Cardiac muscle cell (in vitro differentiated cells and primary cell): Measurements from ENCODE around the gene BAZ2B. TPM values are rescaled to one million over a fixed set of nuclear protein-coding genes. Genes with fewer than 3 reads are reported as not detected.
A peak's percentile ranks its signal among the peaks of the same experiment; 100 is the strongest.

Experiments
- DNase-seq, 2 donors: peaks; one replicate each; pipeline versions ENCODE4 v3.0.0 to v3.0.0-alpha.2; 2010 to 2017; ENCODE audit warnings: low read depth in 1 of 2, low spot score in 1 of 2
- H3K27ac ChIP-seq: fragments of 200-600 bp; sonication (generic); 2 replicates; pipeline ENCODE4 v1.5.1; 2016
- H3K27me3 ChIP-seq: fragments of 200-600 bp; sonication (generic); 2 replicates; pipeline ENCODE4 v1.6.0; 2016; ENCODE audit warnings: control low read depth
- H3K36me3 ChIP-seq: fragments of 200-600 bp; sonication (generic); 2 replicates; pipeline ENCODE4 v1.5.1; 2016; ENCODE audit warnings: control low read depth
- H3K4me1 ChIP-seq: fragments of 200-600 bp; sonication (generic); 2 replicates; pipeline ENCODE4 v1.8.1; 2017; ENCODE audit warnings: low read depth, mild to moderate bottlenecking, mixed run types
- H3K4me3 ChIP-seq: fragments of 200-600 bp; sonication (generic); 2 replicates; pipeline ENCODE4 v1.5.1; 2016; ENCODE audit warnings: mild to moderate bottlenecking
- H3K9me3 ChIP-seq: fragments of 200-600 bp; sonication (generic); 2 replicates; pipeline ENCODE4 v1.5.1; 2017; ENCODE audit warnings: low read depth, mild to moderate bottlenecking, control low read depth
- polyA plus RNA-seq: library from polyadenylated mRNA; unstranded; fragments of >200 nt; fragmentation: Nextera tagmentation; extraction: Ambion mirVana; gene quantifications from 2 replicates; pipeline ENCODE4 v1.2.1, GENCODE V29; 2016
- total RNA-seq: library from RNA; depleted of rRNA; stranded (reverse); fragments of >200 nt; gene quantifications from 2 replicates; pipeline ENCODE4 v1.2.3, GENCODE V29; 2016
- TF ChIP-seq, protein P1 (sequence below): IDR thresholded peaks from 2 replicates; pipeline ENCODE4 v1.5.1; 2012; ENCODE audit warnings: low read depth, mild to moderate bottlenecking, low read length

BAZ2B gene
- total and polyA plus RNA-seq, 2 experiments from 2014 or later: 62.1 to 103 TPM

DNA sequence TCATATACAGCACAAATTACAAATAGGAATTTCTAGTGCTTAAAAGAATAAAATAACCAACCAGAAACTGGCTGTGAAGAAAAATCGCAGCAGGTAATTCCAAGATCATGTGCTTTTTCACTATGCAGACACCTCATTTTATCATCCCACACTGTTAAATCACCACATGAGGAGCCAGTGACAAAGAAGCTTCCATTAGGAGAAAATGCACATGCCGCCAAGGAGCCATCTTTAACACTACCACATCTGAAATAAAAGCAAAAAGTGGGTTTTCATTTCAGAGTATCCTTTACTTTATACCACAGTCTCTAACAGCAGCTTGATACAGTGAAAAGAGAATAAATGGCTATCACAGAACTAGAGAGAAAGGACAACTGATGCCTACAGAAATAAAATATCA lies 336.6 kb downstream of the BAZ2B start:
- Histone ChIP-seq H3K4me1 (no peaks in the 10 kb centered on the region), H3K9me3 (no peaks in the 10 kb centered on the region), H3K27me3 (no peaks in the 10 kb centered on the region), H3K36me3 (peaks cover 9% of the 10 kb centered on the region), H3K4me3 (no peak overlapping the region), H3K27ac (no peak overlapping the region)
- TF ChIP-seq, protein P1, sequence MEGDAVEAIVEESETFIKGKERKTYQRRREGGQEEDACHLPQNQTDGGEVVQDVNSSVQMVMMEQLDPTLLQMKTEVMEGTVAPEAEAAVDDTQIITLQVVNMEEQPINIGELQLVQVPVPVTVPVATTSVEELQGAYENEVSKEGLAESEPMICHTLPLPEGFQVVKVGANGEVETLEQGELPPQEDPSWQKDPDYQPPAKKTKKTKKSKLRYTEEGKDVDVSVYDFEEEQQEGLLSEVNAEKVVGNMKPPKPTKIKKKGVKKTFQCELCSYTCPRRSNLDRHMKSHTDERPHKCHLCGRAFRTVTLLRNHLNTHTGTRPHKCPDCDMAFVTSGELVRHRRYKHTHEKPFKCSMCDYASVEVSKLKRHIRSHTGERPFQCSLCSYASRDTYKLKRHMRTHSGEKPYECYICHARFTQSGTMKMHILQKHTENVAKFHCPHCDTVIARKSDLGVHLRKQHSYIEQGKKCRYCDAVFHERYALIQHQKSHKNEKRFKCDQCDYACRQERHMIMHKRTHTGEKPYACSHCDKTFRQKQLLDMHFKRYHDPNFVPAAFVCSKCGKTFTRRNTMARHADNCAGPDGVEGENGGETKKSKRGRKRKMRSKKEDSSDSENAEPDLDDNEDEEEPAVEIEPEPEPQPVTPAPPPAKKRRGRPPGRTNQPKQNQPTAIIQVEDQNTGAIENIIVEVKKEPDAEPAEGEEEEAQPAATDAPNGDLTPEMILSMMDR: no peak
- DNase-seq: no peak

DNA sequence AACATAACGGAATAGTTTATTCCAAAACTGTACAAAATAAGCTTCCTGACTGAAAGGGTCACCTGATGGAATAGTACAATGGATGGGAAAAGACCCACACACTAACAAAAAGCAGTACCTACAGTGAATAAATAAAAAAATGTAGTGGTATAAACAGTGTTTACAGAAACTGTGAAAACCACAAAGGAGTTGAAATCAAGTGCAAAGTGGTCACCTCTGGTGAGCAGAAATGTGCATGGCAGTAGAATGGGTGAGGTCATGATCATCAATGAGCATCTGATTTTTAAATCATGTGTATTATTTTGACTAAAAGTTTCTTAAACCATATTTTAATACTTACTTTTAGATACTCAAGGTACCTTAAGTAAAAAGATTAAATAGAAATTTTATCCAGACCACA lies 341.2 kb downstream of the BAZ2B start:
- no peaks in the 10 kb centered on the region for H3K27me3 ChIP-seq
- TF ChIP-seq, protein P1: no peak
- H3K27ac ChIP-seq: no peak overlapping the region
- H3K4me1 ChIP-seq: peaks cover 13% of the 10 kb centered on the region
- H3K4me3 ChIP-seq: no peak overlapping the region
- peaks cover 3% of the 10 kb centered on the region for H3K36me3 ChIP-seq
- no peak for DNase-seq
- H3K9me3 ChIP-seq: no peaks in the 10 kb centered on the region

DNA sequence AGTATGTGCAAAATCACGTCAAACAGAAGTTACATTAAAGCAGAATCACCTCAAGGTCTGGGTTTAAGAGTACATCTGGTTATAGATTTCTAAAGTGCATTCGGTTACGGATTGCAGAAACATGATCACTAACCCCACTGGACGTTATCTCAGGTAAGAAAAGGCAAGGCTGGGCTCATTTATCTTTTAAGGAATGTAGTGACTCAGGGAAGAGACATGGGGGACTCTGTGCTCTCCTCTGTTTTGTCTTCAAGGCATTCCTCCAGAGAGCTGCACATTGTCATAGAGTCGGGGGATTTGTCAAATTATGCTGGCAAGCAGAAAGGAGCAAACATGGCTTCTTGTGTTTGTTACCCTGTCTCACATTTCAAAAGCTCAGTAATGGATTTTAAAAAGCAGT lies 344.2 kb downstream of the BAZ2B start:
- TF ChIP-seq, protein P1: no peak

DNA sequence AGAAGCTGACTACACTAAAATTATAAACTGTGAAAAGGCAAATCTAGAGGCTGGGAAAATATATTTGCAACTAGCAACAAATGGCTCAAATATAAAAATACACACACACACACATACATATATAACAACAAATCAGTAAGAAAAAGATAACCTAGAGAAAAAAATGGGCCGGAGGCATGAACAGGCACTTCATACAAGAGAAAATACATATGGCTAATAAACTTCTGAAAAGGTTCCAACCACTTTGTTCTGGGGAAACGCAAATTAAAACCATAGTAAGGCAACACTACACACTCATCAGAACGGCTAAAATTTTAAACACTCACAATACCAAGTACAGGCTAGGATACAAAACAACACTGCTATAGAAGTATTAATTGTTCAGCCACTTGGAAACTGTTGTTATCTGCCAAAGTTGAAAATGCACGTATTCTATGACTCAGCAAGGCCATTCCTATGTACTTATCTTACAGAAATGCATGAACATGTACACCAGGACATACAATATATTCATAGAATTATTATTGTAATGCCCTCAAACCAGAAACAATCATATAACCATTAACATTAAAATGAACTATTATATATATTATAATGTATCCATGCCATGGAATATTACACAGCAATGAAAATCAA lies 345.5 kb downstream of the BAZ2B start:
- H3K27ac ChIP-seq: no peak overlapping the region
- no peak for DNase-seq
- H3K4me1 ChIP-seq: peaks cover 13% of the 10 kb centered on the region
- TF ChIP-seq, protein P1: no peak
- no peak overlapping the region for H3K4me3 ChIP-seq
- H3K9me3 ChIP-seq: no peaks in the 10 kb centered on the region
- no peaks in the 10 kb centered on the region for H3K36me3 ChIP-seq
- H3K27me3 ChIP-seq: no peaks in the 10 kb centered on the region

More for the DNA sequence above, 344.2 kb downstream of the BAZ2B start:
- H3K4me1 ChIP-seq: peaks cover 13% of the 10 kb centered on the region
- H3K4me3 ChIP-seq: no peak overlapping the region
- H3K9me3 ChIP-seq: no peaks in the 10 kb centered on the region
- peak in 1 of 2 donors; percentile 7 for DNase-seq
- H3K27me3 ChIP-seq: no peaks in the 10 kb centered on the region
- H3K36me3 ChIP-seq: no peaks in the 10 kb centered on the region
- H3K27ac ChIP-seq: peak overlapping the region; percentile 77

Other genes with a start within 250 kb of the BAZ2B start
- gene MARCHF7, start 96.0 kb upstream of the BAZ2B start, total RNA-seq: 112 and 155 TPM in 2 replicates
- 118 and 196 TPM in 2 replicates for gene MARCHF7, start 96.0 kb upstream of the BAZ2B start, polyA plus RNA-seq
- gene CD302, start 181.7 kb upstream of the BAZ2B start, total RNA-seq: 0.07 and 0.42 TPM in 2 replicates
- 0.65 and 1.3 TPM in 2 replicates for gene CD302, start 181.7 kb upstream of the BAZ2B start, polyA plus RNA-seq